Activated CD4-positive, alpha-beta T cell treated with anti-CD3 and anti-CD28 coated beads for 1 hour (primary cell): Measurements from ENCODE around the gene STX2.
"Not testable (repeated sequence)": the region's sequence is repeated elsewhere in the genome, so short reads cannot be mapped to it uniquely, and the experiment has no call there.

ENCODE experiments used
- DNase-seq: peaks from one replicate; pipeline ENCODE4 v3.0.0-alpha.2; 2020

STX2 gene

DNA sequence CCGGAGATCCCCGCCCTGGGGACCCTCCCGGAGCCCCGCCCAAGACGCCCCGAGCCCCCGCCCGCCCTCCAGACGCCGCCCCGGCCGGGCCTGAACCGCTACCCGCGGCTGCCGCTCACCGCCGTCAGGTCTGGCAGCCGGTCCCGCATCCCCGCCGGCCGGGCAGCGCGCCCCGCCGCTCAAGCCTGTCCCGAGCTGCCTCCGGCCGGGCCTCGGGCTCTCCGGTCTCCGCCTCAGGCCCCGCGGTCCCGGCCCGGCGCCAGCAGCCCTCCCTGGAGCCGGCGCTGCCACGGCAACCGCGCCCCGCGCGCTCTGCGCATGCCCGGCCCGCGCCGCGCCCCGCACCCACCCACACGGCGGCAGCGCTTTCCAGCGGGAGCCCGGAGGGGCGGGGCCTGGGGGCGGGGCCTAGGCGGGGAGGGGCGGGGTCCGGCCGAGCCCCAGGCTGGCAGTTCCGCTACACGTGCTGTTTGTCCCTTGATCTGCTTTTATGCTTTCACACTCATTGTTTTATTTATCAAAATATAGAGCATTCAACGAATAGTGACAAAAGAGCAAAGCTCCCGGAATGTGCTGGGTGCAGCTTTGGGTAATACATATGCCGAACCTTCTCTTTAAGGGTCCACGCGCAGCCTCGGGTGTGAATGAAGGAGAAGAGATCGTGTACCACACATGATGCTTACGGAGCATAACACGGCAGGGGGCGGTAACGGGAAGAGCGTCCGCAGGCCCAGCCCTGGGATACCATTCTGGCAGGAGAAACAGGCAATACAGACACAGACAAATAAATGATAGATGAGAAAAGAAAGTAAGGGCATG is at the start of gene STX2:
Gene STX2 (minus strand): TSS at position 300 of the 819 bp plus-strand sequence. CDS start 151 bp downstream, at position 149.
- DNase-seq: peak; percentile 86

DNA sequence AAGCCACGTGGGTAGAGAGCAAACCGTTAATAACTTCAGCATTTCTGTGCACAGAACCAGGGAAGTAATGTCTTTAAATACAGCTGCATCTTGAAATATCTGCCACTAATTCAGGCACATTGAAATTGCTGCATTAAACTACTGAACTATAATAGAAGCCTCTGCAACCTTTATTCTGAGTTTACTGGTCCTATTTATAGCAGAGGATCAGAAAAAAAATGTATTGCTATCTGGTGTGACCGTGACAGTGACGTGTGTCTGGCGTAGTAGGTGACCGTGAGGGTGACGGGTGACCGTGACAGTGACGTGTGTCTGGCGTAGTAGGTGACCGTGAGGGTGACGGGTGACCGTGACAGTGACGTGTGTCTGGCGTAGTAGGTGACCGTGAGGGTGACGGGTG is 48.1 kb upstream of the STX2 start:
- DNase-seq: not testable (repeated sequence)

DNA sequence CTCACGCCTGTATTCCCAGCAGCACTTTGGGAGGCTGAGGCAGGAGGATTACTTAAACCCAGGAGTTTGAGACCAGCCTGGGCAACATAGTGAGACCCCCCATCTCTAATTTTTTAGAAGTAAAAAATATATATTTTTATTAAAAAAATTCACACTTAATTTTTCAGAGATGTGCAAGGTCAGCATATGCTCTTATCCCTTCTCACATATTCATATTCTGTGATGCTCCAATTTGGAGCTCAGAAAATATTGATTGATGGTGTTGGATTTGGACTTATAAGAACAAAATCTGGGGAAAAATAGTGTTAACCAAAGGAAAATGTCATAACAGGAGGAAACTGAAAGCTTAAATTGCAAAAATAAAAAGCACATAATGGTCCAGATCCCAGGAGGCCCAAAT is 42.5 kb upstream of the STX2 start:
- DNase-seq: no peak

DNA sequence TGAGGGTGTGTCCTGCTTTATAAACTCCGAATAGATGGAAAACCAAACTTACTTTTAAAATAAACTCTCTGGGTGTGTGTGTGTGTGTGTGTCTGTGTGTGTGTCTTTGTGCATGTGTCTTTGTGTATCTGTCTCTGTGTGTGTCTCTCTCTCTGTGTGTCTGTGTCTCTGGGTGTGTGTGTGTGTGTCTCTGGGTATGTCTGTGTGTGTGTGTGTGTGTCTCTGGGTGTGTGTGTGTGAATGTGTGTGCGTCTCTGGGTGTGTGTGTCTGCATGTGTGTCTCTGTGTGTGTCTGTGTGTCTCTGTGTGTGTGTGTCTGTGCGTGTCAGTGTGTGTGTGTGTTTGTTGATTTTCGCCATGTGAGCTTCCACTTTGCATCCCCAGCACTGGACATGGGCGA is 42.0 kb upstream of the STX2 start:
- no peak for DNase-seq

DNA sequence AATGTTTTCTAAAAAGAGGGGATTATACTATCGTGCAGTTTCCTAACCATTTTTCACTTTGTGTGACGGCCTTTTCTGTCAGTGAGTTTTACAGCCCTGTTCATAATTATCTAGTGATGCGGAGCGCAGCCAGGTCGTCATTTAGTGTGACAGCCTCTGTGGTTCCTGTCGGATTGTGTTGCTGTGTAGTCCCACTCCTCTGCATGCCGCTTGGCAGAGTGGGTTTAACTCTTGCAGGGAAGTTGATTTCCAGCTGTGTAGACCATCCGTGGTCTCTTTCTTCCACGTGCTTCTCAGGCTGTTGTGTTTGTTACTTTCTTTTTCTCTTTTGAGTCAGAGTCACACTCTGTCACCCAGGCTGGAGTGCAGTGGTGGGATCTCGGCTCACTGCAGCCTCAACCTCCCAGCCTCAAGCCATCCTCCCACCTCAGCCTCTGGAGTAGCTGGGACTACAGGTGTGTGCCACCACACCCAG is 41.4 kb upstream of the STX2 start:
- no peak for DNase-seq

DNA sequence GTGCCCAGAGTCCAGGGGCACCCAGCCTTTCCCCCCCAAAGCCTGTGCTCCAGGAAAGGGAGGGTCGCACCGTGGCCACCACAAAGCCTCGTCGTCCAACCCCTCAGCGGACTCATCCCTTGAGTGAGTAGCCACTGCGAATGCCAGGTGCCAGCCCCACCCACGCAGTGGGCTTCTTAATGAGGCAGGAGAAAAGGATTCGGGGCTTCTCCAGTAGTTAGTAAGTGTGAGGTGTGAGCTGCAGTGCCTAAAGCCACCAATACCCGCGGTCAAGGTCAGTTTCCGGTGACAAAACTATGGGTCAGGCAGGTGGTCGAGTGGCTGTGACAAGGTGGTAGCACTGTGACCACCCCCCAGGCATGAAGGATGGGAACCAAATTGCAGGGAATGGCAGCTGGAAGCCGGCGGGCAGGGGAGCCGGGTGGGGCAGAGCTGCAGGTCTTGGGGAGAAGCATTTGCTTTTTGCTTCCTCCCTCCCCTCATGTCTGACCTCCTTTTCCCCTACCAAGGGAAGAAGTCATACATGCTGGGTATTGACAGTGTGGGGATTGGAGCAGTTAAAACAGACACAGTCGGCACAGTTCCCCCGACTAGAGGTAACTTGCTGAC is 40.8 kb upstream of the STX2 start:
- DNase-seq: no peak

DNA sequence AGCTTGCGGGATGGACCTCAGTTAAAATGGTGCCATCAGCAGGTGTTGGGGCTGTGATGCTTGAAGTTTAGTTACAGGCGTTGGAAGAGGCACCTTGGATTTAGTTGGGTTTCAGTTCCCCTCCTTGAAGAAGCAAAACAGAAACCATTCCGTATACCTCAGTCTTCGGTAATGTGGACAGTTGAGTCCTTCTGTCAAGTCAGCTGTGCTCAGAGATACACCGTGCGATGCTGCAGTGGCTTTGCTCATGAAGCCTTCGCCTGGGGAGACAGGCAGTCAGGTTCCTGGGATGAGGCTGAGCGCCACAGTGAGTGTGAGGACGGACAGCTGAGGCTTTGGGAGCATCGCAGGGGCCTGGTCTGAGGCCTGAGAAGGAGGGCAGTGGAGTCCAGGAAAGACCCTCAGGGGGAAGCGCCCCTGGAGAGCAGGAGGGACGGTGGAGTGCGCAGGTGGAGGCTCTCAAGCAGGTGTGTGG is 40.2 kb upstream of the STX2 start:
- DNase-seq: no peak

DNA sequence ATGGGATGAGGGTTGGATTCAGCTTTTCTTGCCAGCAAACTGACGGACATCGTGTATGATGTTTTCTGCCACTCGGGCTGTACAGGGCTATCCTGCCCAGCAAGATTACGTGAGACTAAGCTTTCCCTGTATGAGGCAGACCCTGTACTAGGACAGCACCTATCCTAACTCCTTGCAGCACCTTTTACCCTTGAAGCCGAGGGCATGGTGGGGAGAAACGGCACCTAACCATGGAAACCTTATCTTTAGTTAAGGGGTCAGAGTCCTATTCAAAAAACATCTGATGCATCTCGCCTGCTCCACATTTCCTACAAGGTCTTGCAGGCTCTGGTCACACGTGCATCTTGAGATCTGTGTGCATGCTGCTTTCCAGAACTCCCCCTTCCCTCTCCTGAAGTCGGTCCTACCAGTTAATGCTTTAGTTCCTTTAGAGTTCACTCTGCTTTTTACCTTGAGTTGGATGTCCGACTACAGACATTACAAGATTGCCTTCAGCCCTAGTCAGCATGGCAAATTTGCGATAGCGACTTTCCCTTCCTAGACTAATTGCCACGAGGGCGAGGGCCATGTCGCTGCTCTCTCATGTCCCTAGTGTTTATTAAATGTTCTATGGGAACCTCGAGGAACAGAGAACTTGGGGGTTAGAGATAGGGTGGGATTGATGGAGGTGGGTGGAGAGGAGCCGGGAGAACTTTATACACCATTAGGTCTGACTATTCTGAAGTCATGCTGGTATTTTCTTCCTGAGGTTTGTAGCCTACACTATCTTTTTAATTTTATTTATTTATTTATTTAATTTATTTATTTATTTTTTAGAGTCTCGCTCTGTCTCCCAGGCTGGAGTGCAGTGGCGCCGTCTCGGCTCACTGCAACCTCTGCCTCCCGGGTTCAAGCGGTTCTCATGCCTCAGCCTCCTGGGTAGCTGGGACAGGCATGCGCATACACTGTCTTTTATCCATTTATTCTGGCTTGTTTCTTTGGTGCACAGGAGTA is 39.4 kb upstream of the STX2 start:
- DNase-seq: no peak

DNA sequence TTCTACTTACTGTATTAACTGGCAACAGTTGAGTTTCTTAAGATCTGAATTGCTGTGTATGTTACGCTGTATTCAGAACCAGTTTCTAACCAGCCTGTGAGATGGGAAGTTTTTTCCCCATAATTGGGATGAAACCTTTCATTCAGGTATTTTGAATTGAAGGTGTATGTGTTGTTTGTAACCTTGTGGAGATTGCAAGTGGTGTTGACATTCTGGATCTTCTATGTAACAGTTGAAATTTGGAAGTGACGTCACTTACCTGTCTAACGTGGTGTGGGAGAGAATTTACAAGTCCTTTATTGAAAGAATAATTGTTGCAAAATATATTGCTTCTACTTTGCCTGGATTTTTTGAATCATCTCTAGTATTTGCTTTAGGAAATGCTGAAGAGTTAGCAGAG is 38.3 kb upstream of the STX2 start:
- DNase-seq: no peak

DNA sequence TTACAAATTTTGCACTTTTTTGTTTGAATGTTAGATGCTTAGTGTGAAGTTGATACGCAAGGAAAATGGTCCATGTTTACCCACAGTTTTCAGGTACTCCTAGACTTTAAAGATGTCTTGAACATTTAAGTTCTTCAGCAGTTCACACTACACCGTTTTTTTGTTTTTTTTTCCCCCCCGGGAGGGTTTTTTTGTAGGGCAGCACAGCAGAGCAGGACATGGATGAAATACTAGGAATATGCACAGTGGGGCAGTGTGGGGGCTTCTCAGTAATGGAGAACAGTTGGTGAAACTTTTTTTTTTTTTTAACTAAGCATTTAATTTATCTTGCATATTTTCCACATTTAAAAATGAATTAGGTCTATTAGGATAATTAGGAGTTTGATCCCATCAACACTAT is 37.7 kb upstream of the STX2 start:
- no peak for DNase-seq

DNA sequence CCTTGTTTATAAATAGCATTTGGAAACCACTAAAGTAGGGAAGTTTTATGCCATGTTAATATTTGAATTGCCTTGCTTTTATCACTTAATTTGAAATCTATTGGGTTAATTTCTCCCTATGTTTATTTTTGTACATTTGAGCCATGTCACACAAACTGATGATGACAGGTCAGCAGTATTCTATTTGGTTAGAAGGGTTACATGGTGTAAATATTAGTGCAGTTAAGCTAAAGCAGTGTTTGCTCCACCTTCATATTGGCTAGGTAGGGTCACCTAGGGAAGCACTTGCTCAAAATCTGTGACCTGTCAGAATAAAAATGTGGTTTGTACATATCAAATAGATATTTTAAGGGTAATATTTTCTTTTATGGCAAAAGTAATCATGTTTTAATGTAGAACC is 37.2 kb upstream of the STX2 start:
- no peak for DNase-seq

DNA sequence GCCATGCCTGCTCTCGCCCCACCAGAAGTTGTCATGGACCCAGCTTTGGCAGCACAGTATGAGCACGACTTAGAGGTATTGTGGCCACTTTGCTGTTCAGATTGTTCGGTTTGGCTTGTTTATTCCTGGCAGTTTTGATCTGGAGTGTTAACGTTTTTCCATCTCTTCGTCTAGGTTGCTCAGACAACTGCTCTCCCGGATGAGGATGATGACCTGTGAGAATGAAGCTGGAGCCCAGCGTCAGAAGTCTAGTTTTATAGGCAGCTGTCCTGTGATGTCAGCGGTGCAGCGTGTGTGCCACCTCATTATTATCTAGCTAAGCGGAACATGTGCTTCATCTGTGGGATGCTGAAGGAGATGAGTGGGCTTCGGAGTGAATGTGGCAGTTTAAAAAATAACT is 36.7 kb upstream of the STX2 start:
- not testable (repeated sequence) for DNase-seq

DNA sequence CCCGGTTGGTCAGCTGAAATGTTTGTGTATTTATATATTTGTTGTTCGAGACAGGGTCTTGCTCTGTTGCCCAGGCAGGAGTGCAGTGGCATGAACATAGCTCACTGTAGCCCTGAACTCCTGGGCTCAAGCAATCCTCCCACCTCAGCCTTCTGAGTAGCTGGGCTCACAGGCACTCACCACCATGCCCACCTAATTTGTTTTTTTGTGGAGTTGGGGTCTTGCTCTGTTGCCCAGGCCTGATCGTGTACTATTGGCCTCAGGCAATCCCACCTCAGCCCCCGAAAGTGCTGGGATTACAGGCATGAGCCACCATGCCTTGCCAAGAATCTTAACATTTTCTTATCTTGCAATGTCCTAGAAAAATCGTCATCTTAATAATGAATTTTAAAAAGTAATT is 36.1 kb upstream of the STX2 start:
- no peak for DNase-seq

DNA sequence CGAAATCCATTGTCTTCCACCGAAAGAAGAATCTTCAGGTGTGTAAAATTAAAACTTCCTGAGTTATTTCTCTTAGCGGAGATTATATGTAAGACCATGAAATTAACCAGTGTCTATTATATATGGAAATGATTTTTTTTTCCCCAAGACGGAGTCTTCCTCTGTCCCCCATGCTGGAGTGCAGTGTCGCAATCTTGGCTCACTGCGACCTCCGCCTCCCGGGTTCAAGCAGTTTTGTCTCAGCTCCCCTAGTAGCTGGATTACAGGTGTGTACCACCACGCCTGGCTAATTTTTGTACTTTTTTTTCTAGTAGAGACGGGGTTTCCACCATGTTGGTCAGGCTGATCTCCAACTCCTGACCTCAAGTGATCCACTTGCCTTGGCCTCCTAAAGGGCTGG is 35.6 kb upstream of the STX2 start:
- no peak for DNase-seq

DNA sequence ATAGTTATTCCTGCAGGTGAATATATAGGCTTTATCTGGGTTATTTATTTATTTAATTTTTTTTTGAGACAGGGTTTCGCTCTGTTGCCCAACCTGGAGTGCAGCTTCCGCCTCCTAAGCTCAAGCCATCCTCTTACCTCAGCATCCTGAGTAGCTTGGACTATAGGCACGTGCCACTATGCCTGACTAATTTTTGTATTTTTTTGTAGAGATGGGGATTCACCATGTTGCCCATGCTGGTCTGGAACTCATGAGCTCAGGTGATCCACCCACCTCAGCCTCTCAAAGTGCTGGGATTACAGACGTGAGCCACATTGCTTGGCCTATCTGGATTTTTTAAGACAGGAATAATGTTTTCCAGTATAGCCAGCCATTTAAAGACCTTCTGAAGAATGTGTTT is 34.8 kb upstream of the STX2 start:
- DNase-seq: no peak

DNA sequence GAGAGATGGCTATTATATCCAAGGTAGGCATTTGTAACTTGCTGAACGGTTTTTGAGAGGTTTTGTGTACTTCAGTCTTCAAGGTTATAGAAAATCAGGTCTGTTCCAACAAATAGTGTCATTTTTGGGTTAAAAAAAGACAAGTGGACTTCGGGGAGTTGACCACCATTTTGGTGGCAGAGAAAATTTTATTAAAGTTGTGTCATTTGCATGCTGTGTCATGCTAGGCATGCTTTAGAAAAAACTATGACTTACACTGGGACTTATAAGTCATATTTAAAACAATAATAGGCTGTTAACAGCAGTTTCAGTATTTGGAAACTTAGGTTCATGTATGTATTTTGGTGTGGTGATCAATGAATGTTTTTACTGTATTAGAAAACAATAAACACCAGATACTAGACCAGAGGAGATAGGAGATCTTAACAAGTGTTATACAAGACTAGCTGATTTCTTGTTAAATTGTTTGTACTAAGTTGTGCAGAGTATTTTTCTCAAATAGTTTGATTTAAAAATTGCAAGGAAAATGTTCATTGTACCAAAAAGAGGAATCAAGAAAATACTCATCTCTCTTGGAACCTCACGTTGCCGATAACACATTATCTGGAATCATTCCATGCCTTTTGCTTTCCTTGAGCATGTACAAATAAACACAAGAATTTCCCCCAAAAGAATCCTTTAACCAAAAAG is 34.2 kb upstream of the STX2 start:
- DNase-seq: no peak

DNA sequence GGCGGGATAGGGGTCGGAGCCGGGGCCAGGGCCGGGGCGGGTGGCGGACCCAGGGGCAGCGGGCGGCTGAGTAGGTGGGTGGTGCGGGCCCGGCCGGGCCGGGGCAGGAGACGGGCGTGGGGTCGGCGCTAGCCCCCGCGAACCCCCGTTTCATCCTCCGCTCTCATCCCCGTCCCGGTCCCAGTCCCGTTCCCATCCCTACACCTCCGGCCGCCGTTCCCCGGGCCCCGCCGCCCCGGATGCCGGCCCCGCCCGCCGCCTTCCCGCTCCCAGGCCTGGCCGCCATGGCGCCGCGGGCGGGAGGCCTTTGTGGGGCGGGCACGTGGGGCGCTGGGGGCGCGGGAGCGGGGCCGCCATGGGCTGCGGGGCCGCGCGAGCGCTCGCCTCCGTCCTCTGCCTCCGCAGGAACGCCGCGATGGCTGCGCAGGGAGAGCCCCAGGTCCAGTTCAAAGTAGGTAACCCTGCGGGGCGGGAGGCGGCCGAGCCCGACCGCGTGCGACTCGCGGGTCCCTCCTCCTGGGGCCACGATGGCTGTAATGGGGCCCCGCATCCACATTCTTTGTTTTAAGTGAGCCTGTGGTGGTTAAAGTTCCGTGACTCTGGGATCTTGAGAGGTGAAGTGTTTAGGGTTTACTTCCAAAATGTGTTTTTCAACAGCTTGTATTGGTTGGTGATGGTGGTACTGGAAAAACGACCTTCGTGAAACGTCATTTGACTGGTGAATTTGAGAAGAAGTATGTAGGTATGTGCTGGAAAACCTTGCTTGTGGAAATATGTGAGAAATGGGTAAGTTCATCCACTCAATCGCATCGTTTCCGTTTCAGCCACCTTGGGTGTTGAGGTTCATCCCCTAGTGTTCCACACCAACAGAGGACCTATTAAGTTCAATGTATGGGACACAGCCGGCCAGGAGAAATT is 33.4 kb upstream of the STX2 start:
- DNase-seq: no peak

DNA sequence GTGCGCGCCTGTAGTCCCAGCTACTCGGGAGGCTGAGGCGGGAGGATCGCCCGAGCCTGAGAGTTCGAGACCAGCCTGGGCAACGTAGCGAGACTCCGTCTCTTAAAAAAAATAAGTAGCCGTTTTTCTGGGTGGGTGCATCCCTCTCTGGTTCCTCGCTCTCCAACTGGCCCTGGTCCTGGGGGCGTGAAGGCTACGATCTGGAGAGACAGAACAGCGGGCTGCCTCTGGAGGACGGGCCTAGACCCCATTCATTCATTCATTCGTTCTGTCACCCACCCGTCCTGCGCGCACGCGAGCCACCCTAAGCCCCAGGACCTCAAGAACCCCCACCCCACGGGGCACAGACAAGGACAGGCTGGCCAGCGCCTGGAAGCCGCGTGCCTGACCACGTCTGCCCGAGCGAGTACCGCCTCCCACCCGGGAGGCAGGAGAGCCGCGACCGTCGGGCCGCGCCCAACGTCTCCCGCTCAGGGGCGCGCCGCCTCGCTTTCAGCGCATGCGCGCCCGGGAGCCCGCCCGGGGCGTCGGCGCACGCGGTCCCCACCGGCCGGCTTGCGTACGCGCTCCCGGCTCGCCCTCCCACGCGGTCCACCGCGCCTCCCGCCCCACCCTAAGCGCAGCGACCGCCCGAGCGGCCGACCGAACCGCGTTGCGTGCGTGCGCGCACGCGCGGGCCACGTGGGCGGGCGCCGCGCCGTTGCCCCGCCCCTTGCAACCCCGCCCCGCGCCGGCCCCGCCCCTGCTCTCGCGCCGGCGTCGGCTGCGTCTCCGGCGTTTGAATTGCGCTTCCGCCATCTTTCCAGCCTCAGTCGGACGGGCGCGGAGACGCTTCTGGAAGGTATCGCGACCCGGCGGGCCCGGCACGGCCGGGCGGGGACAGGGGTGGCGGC is 32.5 kb upstream of the STX2 start, which contains the start of gene RAN:
Gene RAN (plus strand): TSS at position 781 of the 893 bp plus-strand sequence. CDS start 528 bp downstream, outside the sequence.
- peak; percentile 91 for DNase-seq

DNA sequence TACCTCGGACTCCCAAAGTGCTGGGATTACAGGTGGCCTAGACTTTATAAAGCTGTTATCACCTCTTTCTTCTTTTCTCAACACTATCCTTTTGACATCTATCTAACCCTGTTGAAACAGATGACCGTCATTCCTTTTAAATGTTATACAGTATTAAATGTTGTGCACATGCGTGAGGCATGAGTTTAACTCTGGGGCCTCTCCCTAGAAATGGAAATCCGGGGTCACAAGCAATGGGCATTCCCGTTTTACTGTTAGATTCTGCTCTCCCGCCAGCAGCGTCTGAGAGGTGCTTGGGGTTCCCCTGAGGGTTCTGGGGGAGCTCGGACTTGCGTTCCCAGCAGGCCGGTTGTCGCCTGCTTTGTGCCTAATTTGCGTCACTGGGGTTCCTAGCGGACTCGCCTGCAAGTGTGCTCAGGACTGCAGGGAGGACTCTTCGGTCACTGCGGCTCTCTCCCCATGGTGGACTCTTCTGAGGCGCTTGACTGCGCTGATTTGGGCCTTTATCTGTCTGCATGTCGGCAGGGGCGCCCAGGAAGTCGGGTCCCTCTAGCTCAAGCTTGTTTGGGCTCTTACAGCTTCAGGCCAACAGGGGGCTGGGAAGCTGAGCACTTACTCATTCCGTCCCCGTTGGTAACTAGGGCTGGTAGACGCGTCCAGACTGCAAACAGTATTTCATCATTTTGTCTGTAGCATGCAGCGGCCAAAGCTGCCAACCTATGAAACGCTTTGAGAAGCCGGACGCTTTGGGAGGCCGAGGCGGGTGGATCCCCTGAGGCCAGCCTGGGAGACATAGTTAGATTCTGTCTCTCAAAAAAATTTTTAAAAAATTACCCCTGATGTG is 31.6 kb upstream of the STX2 start:
- DNase-seq: peak; percentile 47
